ENCODE measurements around the gene GLG1.

DNA sequence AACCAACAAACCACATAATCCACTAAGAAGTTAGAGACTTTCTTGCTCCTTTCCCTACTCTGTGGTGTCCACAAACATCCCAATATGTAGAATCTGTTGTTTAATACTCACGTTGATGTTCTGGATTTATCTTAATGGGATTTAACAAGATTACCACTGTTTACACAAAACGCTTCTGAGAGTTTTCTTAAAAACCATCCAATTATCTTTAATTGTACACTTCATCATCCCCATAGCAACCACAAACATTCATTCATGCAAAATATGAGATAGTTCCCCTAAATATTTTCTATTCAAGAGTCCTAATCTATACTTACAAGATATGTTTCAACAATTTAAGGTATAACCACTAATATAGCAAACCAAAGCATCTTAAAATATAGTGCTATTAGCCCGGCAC lies 109.2 kb downstream of the GLG1 start:
- no peak for TF ChIP-seq POLR2A (IDR thresholded peaks at IDR 0.05; ENCODE audit: low read length)
- TF ChIP-seq, protein P1, sequence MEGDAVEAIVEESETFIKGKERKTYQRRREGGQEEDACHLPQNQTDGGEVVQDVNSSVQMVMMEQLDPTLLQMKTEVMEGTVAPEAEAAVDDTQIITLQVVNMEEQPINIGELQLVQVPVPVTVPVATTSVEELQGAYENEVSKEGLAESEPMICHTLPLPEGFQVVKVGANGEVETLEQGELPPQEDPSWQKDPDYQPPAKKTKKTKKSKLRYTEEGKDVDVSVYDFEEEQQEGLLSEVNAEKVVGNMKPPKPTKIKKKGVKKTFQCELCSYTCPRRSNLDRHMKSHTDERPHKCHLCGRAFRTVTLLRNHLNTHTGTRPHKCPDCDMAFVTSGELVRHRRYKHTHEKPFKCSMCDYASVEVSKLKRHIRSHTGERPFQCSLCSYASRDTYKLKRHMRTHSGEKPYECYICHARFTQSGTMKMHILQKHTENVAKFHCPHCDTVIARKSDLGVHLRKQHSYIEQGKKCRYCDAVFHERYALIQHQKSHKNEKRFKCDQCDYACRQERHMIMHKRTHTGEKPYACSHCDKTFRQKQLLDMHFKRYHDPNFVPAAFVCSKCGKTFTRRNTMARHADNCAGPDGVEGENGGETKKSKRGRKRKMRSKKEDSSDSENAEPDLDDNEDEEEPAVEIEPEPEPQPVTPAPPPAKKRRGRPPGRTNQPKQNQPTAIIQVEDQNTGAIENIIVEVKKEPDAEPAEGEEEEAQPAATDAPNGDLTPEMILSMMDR (IDR thresholded peaks at IDR 0.05) = no peak

Measured in A549 (cell line).